MM.1S (cell line): Measurements from ENCODE around the gene ALG9.

ENCODE experiments used
- EZH2 ChIP-seq: fragments of 300-600 bp; sonication (generic); optimal IDR thresholded peaks from 2 replicates; pipeline ENCODE3; 2017; ENCODE audit warnings: low read depth, mild to moderate bottlenecking, antibody characterized with exemption, low read length, mixed read lengths
- TF ChIP-seq, protein P1 (sequence below): fragments of 300-600 bp; sonication (generic); IDR thresholded peaks from 2 replicates; pipeline ENCODE4 v1.5.1; 2016; ENCODE audit warnings: antibody characterized with exemption, low read length, mixed read lengths

- TF ChIP-seq, protein P1, sequence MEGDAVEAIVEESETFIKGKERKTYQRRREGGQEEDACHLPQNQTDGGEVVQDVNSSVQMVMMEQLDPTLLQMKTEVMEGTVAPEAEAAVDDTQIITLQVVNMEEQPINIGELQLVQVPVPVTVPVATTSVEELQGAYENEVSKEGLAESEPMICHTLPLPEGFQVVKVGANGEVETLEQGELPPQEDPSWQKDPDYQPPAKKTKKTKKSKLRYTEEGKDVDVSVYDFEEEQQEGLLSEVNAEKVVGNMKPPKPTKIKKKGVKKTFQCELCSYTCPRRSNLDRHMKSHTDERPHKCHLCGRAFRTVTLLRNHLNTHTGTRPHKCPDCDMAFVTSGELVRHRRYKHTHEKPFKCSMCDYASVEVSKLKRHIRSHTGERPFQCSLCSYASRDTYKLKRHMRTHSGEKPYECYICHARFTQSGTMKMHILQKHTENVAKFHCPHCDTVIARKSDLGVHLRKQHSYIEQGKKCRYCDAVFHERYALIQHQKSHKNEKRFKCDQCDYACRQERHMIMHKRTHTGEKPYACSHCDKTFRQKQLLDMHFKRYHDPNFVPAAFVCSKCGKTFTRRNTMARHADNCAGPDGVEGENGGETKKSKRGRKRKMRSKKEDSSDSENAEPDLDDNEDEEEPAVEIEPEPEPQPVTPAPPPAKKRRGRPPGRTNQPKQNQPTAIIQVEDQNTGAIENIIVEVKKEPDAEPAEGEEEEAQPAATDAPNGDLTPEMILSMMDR: no peak
- no peak for TF ChIP-seq EZH2
These were observed 34.0 kb downstream of the ALG9 start for GRCh38 chr11:111837366-111837891.
